GM23338 (cell line): ENCODE data around the gene JAGN1. TPM values are rescaled to one million over a fixed set of nuclear protein-coding genes. Genes with fewer than 3 reads are reported as not detected.
"Not testable (repeated sequence)": the region's sequence is repeated elsewhere in the genome, so short reads cannot be mapped to it uniquely, and the experiment has no call there.

ENCODE experiments used
- ATAC-seq: fragments of 200-7000 bp; cut with Tn5 transposase; 3 replicates; pipeline ENCODE4 v1.9.1; 2020
- DNase-seq: peaks from one replicate; pipeline ENCODE4 v3.0.0-alpha.2; 2015; ENCODE audit warnings: low spot score
- H2AFZ ChIP-seq: fragments of 200-600 bp; sonication (generic); 2 replicates; pipeline ENCODE4 v1.8.0; 2016; ENCODE audit warnings: antibody characterized with exemption, mild to moderate bottlenecking, moderate library complexity
- H3F3A ChIP-seq: fragments of 200-600 bp; sonication (generic); replicated peaks from 2 replicates; pipeline ENCODE4 v1.8.0; 2017; ENCODE audit warnings: antibody characterized with exemption, mixed run types, low read depth
- H3K27ac ChIP-seq: fragments of 200-600 bp; sonication (generic); 2 replicates; pipeline ENCODE4 v1.6.1; 2016; ENCODE audit warnings: low read depth
- H3K27me3 ChIP-seq: fragments of 200-600 bp; sonication (generic); 2 replicates; pipeline ENCODE4 v1.8.0; 2016; ENCODE audit warnings: mild to moderate bottlenecking, mixed run types, moderate library complexity; ENCODE audit not compliant: insufficient read depth
- H3K36me3 ChIP-seq: fragments of 200-600 bp; sonication (generic); 2 replicates; pipeline ENCODE4 v1.8.0; 2016; ENCODE audit warnings: mild to moderate bottlenecking; ENCODE audit not compliant: insufficient read depth
- H3K4me1 ChIP-seq: fragments of 200-600 bp; sonication (generic); 2 replicates; pipeline ENCODE4 v1.8.0; 2016; ENCODE audit warnings: mild to moderate bottlenecking, moderate library complexity; ENCODE audit not compliant: insufficient read depth
- H3K4me2 ChIP-seq: fragments of 200-600 bp; sonication (generic); 2 replicates; pipeline ENCODE4 v1.7.1; 2017; ENCODE audit warnings: mixed run types
- H3K4me3 ChIP-seq: fragments of 200-600 bp; sonication (generic); 2 replicates; pipeline ENCODE4 v1.6.1; 2016; ENCODE audit warnings: mixed run types
- H3K79me2 ChIP-seq: fragments of 200-600 bp; sonication (generic); replicated peaks from 2 replicates; pipeline ENCODE4 v1.8.0; 2017; ENCODE audit warnings: mild to moderate bottlenecking; ENCODE audit not compliant: insufficient read depth
- H3K9me2 ChIP-seq: fragments of 200-600 bp; sonication (generic); 2 replicates; pipeline ENCODE4 v1.8.0; 2017; ENCODE audit not compliant: insufficient read depth
- H4K20me1 ChIP-seq: fragments of 200-600 bp; sonication (generic); replicated peaks from 2 replicates; pipeline ENCODE4 v1.8.0; 2017; ENCODE audit warnings: mild to moderate bottlenecking; ENCODE audit not compliant: insufficient read depth
- H3K27ac Mint-ChIP-seq: 2 replicates; pipeline ENCODE4 v1.8.0; 2020; ENCODE audit warnings: inconsistent platforms, mild to moderate bottlenecking, moderate library complexity, mixed read lengths
- H3K27me3 Mint-ChIP-seq: 3 replicates; pipeline ENCODE4 v1.8.0; 2022; ENCODE audit warnings: low read depth, mild to moderate bottlenecking, moderate library complexity, mixed read lengths, inconsistent platforms; ENCODE audit not compliant: insufficient read depth, poor library complexity
- H3K36me3 Mint-ChIP-seq: 3 replicates; pipeline ENCODE4 v1.8.0; 2021; ENCODE audit warnings: low read depth, mild to moderate bottlenecking, inconsistent platforms, moderate library complexity, mixed read lengths
- H3K4me1 Mint-ChIP-seq: 3 replicates; pipeline ENCODE4 v1.8.0; 2020; ENCODE audit warnings: mild to moderate bottlenecking, inconsistent platforms, mixed read lengths
- H3K4me3 Mint-ChIP-seq: 3 replicates; pipeline ENCODE4 v1.8.0; 2021; ENCODE audit warnings: moderate library complexity, mild to moderate bottlenecking, inconsistent platforms, mixed read lengths
- H3K9me3 Mint-ChIP-seq: 3 replicates; pipeline ENCODE4 v1.8.0; 2020; ENCODE audit warnings: moderate library complexity, mild to moderate bottlenecking, inconsistent platforms, mixed read lengths
- CREB1 ChIP-seq: fragments of 250-450 bp; sonication (Bioruptor Pico); IDR thresholded peaks from 2 replicates; pipeline ENCODE4 v1.5.0; 2020; ENCODE audit warnings: low read depth, mild to moderate bottlenecking, moderate library complexity
- CTCF ChIP-seq, 2 experiments: fragments of 200-600 bp in 1 of 2; sonication (generic) in 1 of 2; conservative IDR thresholded peaks; 2 replicates each; pipeline versions ENCODE4 v1.5.1 to v1.6.1; 2016 to 2017; ENCODE audit warnings: antibody characterized with exemption in 2 of 2, low read depth in 2 of 2, mild to moderate bottlenecking in 2 of 2, moderate library complexity in 1 of 2
- ETS1 ChIP-seq: IDR thresholded peaks from 2 replicates; pipeline ENCODE4 v1.6.1; 2016; ENCODE audit warnings: antibody characterized with exemption
- EZH2 ChIP-seq: fragments of 200-600 bp; sonication (generic); IDR thresholded peaks from one replicate; pipeline ENCODE4 v1.8.0; 2017; ENCODE audit warnings: antibody characterized with exemption, mild to moderate bottlenecking, low read depth; ENCODE audit not compliant: unreplicated experiment
- EZH2phosphoT487 ChIP-seq: fragments of 200-600 bp; sonication (generic); IDR thresholded peaks from one replicate; pipeline ENCODE4 v1.8.1; 2018; ENCODE audit warnings: antibody characterized with exemption; ENCODE audit not compliant: unreplicated experiment
- JUNB ChIP-seq: IDR thresholded peaks from one replicate; pipeline ENCODE4 v1.6.1; 2016; ENCODE audit warnings: antibody characterized with exemption; ENCODE audit not compliant: unreplicated experiment
- NANOG ChIP-seq: IDR thresholded peaks from 2 replicates; pipeline ENCODE4 v1.6.1; 2016; ENCODE audit warnings: antibody characterized with exemption, borderline replicate concordance
- POLR2AphosphoS5 ChIP-seq: IDR thresholded peaks from 2 replicates; pipeline ENCODE4 v1.6.1; 2016; ENCODE audit warnings: antibody characterized with exemption, low read depth
- REST ChIP-seq: IDR thresholded peaks from one replicate; pipeline ENCODE4 v1.6.1; 2018; ENCODE audit warnings: antibody characterized with exemption; ENCODE audit not compliant: unreplicated experiment
- STAT1 ChIP-seq: IDR thresholded peaks from one replicate; pipeline ENCODE4 v1.6.1; 2016; ENCODE audit warnings: antibody characterized with exemption; ENCODE audit not compliant: unreplicated experiment
- ZNF331 ChIP-seq: fragments of 250-450 bp; sonication (Bioruptor Pico); IDR thresholded peaks from 2 replicates; pipeline ENCODE4 v1.5.0; 2020; ENCODE audit warnings: low read depth, mild to moderate bottlenecking, moderate library complexity
- polyA plus RNA-seq: library from polyadenylated mRNA; unstranded; fragments of >200 nt; fragmentation: Nextera tagmentation; extraction: Ambion mirVana; gene quantifications from 2 replicates; pipeline ENCODE4 v1.2.1, GENCODE V29; 2016
- total RNA-seq: library from RNA; depleted of rRNA; stranded (reverse); fragments of >200 nt; shearing (Covaris generic); gene quantifications from 2 replicates; pipeline ENCODE4 v1.2.3, GENCODE V29; 2014

Gene JAGN1
- total and polyA plus RNA-seq, 2 experiments from 2014 or later, result 22.5 to 32.0 TPM

GRCh38 chr3:9891072-9891622, 737 bp downstream of the JAGN1 start (continued):
- no peak for TF ChIP-seq ETS1
- no peak for TF ChIP-seq ZNF331 (CRISPR knock-in tag)
- no peak for TF ChIP-seq NANOG
- TF ChIP-seq EZH2phosphoT487, result no peak
- TF ChIP-seq CREB1 (CRISPR knock-in tag), result no peak
- no peak for TF ChIP-seq POLR2AphosphoS5

- no peak overlapping the region for H3K27ac ChIP-seq
- no peaks in the 10 kb centered on the region for H3K27me3 ChIP-seq
- Mint-ChIP-seq H3K27me3 (peaks cover 10% of the 10 kb centered on the region), H3K27ac (no peak overlapping the region), H3K9me3 (no peaks in the 10 kb centered on the region), H3K4me3 (no peak overlapping the region), H3K36me3 (peaks cover 33% of the 10 kb centered on the region), H3K4me1 (peaks cover 12% of the 10 kb centered on the region)
- H3K4me1 ChIP-seq, result peaks cover 5% of the 10 kb centered on the region; the same call in 1 of the 2 replicates
- TF ChIP-seq ZNF331 (CRISPR knock-in tag) (no peak), EZH2phosphoT487 (no peak), JUNB (no peak), REST (no peak), CTCF (conservative IDR thresholded peaks at IDR 0.05; ENCODE audit: low read depth in 2 of 2) (no peak), NANOG (no peak), EZH2 (no peak), POLR2AphosphoS5 (no peak), STAT1 (no peak)
- H3K4me3 ChIP-seq, result no peak overlapping the region
- no peak for ATAC-seq
- peaks cover 17% of the 10 kb centered on the region for H3K79me2 ChIP-seq
- no peaks in the 10 kb centered on the region for H3K9me2 ChIP-seq
- H3F3A ChIP-seq, result peaks cover 9% of the 10 kb centered on the region; the same call in 1 of the 2 replicates
- H3K36me3 ChIP-seq, result 0 out of 2 replicates have a peak, but pooled peaks cover 9% of the 10 kb centered on the region
- H4K20me1 ChIP-seq, result peaks cover 4% of the 10 kb centered on the region; the same call in 1 of the 2 replicates
- DNase-seq, result no peak
- H2AFZ ChIP-seq, result no peak overlapping the region
- H3K4me2 ChIP-seq, result no peak overlapping the region
Observed at GRCh38 chr3:9893739-9894138, 3.3 kb downstream of the JAGN1 start.

GRCh38 chr3:9895715-9896114, 5.3 kb downstream of the JAGN1 start:
- not testable (repeated sequence) for H3K27me3 ChIP-seq, H3K4me1 ChIP-seq, H2AFZ ChIP-seq, H3K27me3 Mint-ChIP-seq, H3K4me2 ChIP-seq, H3K4me3 Mint-ChIP-seq, H3K27ac ChIP-seq, H4K20me1 ChIP-seq, H3K27ac Mint-ChIP-seq, H3K9me2 ChIP-seq, H3F3A ChIP-seq, ATAC-seq, H3K9me3 Mint-ChIP-seq, DNase-seq, H3K4me3 ChIP-seq, H3K36me3 ChIP-seq
- H3K79me2 ChIP-seq, result peaks cover 17% of the 10 kb centered on the region
- Mint-ChIP-seq H3K36me3 (peaks cover 33% of the 10 kb centered on the region), H3K4me1 (peaks cover 12% of the 10 kb centered on the region)

- not testable (repeated sequence) for H4K20me1 ChIP-seq, H3K27me3 Mint-ChIP-seq, H3K27ac ChIP-seq
Observed at GRCh38 chr3:9896755-9897407, 6.5 kb downstream of the JAGN1 start.

More at GRCh38 chr3:9896755-9897407, 6.5 kb downstream of the JAGN1 start:
- H3K4me2 ChIP-seq, H3F3A ChIP-seq, H2AFZ ChIP-seq, H3K4me1 ChIP-seq, H3K27me3 ChIP-seq, DNase-seq, H3K4me1 Mint-ChIP-seq, H3K36me3 ChIP-seq, H3K9me2 ChIP-seq, H3K4me3 Mint-ChIP-seq, H3K79me2 ChIP-seq, H3K4me3 ChIP-seq, H3K27ac Mint-ChIP-seq, H3K9me3 Mint-ChIP-seq, ATAC-seq: not testable (repeated sequence)
- H3K36me3 Mint-ChIP-seq, result peaks cover 26% of the 10 kb centered on the region
